NB4 (cell line): ENCODE data around the gene SFXN1.
A peak's percentile ranks its signal among the peaks of the same experiment; 100 is the strongest.

Source experiments
- DNase-seq: peaks from one replicate; pipeline ENCODE4 v3.0.0; 2010; ENCODE audit warnings: low read depth
- H3K4me3 ChIP-seq: one replicate; pipeline ENCODE4 v1.5.1; 2011; ENCODE audit warnings: mild to moderate bottlenecking, low read depth, low read length, moderate library complexity
- CTCF ChIP-seq: IDR thresholded peaks from one replicate; pipeline ENCODE4 v1.5.1; 2012; ENCODE audit warnings: low read depth, low read length
- MYC ChIP-seq: IDR thresholded peaks from 2 replicates; pipeline ENCODE4 v1.6.1; 2011; ENCODE audit warnings: low read depth, low read length
- POLR2A ChIP-seq: IDR thresholded peaks from 2 replicates; pipeline ENCODE4 v1.6.1; 2011; ENCODE audit warnings: mild to moderate bottlenecking; ENCODE audit not compliant: insufficient read length; ENCODE audit errors: extremely low read depth
- TF ChIP-seq, protein P1 (sequence below): IDR thresholded peaks from 2 replicates; pipeline ENCODE4 v1.6.1; 2011; ENCODE audit warnings: low read depth, low read length

Gene SFXN1

GRCh38 chr5:175468892-175469291 lies 9.5 kb upstream of the SFXN1 start:
- no peak for DNase-seq
- H3K4me3 ChIP-seq: no peak overlapping the region
- TF ChIP-seq MYC (no peak), CTCF (no peak), POLR2A (no peak)
- TF ChIP-seq, protein P1, sequence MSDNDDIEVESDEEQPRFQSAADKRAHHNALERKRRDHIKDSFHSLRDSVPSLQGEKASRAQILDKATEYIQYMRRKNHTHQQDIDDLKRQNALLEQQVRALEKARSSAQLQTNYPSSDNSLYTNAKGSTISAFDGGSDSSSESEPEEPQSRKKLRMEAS: no peak

- DNase-seq: no peak
- TF ChIP-seq, protein P1: no peak
- TF ChIP-seq POLR2A (no peak), CTCF (no peak), MYC (no peak)
- H3K4me3 ChIP-seq: no peak overlapping the region
These were observed 8.4 kb upstream of the SFXN1 start for GRCh38 chr5:175469916-175470315.

DNA sequence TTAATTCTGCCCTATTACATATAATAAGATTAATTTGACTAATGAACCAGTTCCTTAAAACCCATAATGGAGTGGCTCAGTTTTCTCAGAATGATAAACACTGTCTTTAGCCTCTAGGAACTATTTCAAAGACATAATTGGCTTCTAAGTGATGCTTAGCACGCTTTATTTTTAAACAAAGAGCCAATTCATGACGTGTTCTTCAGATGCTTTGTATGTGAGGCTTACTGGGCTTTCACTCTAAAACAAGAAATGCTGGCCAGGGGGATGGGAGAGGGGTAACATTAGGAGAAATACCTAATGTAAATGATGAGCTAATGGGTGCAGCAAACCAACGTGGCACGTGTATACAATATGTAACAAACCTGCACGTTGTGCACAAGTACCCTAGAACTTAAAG lies 7.6 kb upstream of the SFXN1 start:
- TF ChIP-seq, protein P1: no peak
- TF ChIP-seq MYC (no peak), POLR2A (no peak), CTCF (no peak)
- no peak for DNase-seq
- no peak overlapping the region for H3K4me3 ChIP-seq

GRCh38 chr5:175471196-175471595 lies 7.2 kb upstream of the SFXN1 start:
- TF ChIP-seq, protein P1: no peak
- TF ChIP-seq CTCF (no peak), MYC (no peak)
- DNase-seq: no peak

DNA sequence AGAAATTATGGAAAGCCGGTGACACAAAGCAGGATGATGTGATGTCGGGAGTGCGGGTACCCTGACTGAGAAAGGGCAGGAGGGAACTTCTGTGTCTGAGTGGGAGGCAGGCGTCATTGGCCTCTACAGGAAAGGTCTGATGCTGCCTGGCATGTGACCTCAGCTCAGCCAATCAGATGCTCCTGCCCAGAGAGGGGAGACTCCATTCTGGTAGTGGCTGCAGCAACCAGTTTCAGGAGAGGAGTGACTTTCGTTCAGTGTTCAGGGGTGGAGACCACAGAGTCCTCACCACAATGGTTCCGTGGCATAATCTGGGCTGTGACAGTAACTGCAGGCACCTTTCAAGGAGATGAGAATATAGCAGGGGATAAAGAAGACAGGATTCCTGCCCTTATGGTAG lies 6.7 kb upstream of the SFXN1 start:
- peak; percentile 3 for DNase-seq
- TF ChIP-seq, protein P1: no peak
- TF ChIP-seq MYC (no peak), CTCF (no peak), POLR2A (no peak)
- no peak overlapping the region for H3K4me3 ChIP-seq

More at GRCh38 chr5:175471196-175471595, 7.2 kb upstream of the SFXN1 start:
- H3K4me3 ChIP-seq: no peak overlapping the region

- TF ChIP-seq CTCF (no peak), MYC (no peak), POLR2A (no peak)
- TF ChIP-seq, protein P1: no peak
- H3K4me3 ChIP-seq: no peak overlapping the region
- DNase-seq: no peak
These were observed 6.0 kb upstream of the SFXN1 start for GRCh38 chr5:175472378-175472777.
